Activated CD4-positive, alpha-beta T cell treated with anti-CD3 and anti-CD28 coated beads, Interleukin-2, amount 50 U/mL, for 24 hours (primary cell): ENCODE measurements around the gene TNFRSF18.

ENCODE experiments used
- DNase-seq, 2 donors: peaks; one replicate each; pipeline ENCODE4 v3.0.0-alpha.2; 2020; ENCODE audit warnings: low read depth in 1 of 2, low spot score in 1 of 2

Gene TNFRSF18

DNA sequence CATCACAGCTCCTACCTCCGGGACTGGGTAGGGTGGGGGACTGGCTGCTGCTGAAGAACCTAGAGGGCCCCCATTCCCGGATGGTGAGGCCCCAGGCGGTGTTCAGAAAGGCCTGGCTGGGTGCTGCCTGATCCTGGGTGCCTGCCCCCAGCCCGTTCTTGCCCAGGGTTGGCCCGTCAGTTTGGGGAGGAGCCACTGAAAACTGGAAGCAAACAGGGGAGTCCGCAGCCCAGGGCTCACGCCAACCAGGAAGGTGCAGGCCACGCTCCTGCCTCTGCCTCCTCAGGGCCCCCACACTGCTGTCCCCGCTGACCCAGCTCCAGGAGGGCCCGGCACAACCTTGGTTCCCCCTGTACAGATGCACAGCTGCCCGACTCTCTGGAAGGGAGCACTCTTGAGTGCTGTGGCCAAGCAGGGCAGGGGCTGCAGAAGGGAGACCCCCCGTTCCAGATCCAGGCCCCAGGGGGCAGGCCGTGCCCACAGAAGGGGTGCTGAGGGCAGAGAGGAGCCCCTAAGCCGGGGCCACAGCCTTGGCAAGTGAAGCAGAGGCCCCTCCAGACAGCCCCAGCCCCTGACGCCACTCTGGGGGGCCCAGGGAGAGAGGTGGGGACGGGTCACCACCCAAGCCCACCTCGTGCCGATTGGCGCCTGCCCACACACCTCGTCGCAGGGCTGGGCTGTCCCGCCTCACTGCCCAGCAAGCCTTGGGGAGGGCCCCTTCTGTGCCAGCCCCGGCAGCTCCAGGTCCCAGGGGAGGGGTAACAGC, 34.6 kb upstream of the TNFRSF18 start:
- DNase-seq = no peak

- DNase-seq = no peak
Measured at GRCh38 chr1:1240348-1240732, 33.9 kb upstream of the TNFRSF18 start.

DNA sequence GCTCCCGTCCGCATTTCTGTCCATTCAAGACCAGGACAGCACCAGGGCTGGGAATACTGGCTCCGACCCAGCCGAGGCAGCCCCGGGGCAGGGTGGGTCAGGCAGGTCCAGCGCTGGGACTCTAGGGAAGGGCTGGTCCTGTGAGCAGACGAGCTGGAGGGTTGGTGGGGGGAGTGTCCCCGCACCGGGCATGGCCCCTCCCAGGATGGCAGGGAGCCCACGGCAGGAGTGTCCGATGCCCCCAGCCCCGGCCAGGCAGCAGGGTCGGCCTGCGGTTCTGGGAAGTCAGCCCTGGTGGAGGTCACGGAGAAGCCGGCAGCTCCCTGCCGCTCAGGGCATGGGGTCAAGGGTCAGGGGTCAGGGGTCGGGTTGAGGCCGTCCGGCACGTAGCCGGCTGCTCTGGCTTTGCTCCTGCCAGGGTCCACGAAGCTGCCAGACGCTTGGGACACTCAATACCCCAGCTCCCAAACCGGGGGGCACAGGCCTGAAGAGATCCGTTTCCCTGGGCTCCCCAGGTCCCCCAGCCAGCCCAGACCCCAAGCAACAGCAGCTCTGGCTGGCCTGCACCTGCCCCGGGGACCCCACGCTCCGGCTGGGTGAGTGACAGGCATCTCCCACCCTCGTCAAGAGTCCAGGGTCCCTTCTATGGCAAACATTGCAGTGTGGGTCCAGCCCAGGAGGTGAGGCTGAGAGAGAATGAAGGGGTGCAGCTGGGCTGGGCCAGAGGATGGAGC, 33.4 kb upstream of the TNFRSF18 start:
- no peak for DNase-seq

GRCh38 chr1:1239227-1239613, 32.8 kb upstream of the TNFRSF18 start:
- DNase-seq = no peak

DNA sequence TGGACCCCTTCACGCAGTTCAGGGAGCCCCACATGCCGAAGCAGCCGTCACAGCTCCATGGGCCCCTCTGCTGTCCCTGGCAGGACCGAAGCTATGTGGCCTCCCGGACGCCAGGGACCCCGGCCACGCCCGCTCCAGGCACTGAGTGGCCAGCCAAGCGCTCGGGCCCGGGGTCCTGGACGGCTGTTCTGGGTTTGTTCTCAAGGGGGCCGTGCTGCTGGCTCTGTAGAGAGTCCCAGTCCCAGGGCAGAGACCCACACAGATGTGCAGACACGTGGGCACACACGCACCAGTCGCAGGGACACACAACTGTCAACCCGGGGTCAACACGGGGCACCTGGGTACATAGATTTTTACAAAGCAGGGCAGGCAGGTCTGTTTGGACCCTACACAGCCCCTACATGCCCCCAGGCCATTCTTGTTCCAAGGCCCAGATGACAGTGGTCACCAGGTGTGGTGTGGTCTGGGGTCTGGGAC, 32.3 kb upstream of the TNFRSF18 start:
- no peak for DNase-seq

DNA sequence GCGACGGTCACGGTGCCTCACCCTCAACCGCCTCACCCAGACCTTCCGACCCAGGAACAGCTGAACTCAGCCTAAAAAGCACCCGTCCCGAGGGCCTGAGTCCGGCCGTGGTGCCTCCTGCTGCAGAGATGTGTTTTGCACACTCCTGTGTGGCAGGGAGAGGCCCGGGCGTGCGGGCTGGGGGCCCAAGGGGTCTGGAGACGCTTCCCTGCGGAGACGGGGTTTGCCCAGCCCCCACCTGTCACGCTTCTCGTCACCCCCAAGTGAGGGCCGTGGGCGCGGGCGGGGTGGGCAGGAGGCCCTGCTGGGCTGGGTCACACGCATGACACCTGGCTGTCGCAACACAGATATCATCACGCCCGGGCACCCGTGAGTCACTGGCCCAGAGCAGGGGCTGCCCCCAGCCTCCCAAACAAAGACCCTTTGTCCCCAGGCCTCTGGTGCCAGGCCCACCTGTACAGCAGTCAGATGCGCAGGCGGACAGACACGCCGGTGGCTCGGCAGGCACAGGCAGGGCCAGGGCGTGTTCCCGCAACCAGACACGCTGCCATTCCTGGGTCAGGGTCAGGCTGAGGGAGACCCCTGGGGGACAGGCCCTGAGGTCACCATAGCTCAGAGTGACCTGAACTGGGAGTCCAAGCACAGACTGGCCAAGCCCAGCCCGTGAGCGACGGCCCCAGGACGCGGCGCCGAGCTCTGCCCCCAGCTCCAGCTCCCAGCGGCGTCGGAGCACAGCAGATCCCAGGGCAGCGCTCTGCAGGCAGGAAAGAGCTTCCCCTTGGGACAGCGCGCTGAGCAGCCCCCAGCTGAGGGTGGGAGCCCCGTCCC, 31.7 kb upstream of the TNFRSF18 start:
- DNase-seq = no peak

DNA sequence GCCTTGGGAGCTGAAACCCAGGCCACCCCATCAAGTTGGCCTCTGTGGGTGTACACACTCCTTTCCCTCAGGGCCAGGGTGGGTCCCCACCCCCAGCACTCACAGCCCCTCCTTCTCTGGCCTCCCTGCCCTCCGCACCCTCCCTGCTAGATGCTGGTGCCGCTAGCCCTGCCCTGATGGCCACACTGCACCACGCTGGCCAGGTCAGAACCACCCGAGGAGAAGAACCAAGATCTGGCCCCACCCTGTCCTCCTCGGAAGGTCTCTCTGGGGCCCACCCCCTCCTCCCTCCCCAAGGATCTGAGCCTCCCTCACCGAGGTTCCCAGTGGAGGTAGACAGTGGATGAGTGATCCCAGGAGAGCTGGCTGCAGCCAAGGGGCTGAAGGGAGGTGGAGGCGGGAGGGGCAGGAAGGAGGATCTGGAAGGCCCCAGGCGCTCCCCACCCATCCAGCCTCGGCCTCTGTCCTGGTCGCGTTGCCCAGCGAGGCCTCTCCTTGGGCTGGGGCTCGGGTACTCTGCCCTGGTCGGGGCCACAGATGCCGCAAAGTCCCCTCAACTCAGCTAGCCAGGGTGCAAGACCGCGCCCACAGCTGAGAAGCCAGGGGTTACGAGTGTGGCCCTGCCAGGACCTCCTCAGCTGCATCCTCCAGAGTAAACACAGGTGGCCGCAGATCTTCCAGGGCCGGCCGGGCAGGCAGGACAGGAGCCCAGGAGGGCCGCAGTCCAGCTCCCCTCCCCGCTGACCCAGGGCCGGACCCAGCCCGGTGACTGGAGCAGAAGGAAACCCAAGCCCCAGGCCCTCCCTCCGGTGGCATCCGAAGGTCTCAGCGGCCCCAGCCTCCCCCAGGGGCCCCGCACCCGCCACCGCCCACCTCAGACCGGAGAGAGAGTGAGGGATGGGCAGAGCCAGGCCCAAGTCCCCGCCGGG, 30.8 kb upstream of the TNFRSF18 start:
- DNase-seq = no peak

DNA sequence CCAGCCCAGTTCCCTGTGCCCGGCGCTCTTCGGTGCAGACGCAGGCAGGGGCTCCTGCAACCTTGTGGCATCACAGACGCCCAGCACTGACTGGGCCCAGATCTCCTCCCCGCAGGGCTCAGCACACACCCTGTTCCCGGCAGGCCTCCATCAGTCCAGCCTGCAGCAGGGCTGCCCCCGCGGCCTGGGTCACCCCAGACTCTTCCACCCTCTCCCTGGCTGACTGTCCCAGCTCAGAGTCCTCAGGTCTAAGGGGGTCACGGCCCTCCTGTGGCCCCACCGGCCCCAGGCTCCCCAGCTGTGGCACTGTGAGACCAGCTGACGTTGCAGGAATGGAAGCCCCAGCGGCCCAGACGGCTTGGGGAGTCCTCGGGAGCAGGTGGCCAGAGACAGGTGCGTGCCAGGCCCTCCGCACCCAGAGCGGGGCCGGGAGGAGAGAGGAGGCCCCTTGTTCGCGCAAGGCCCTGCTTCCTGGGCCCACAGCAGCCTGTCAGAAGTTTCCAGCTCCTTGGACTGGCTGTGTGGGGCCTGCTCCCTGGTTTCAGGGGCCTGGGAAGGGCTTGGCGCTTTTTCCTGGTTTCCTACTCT, 29.9 kb upstream of the TNFRSF18 start:
- DNase-seq = no peak

GRCh38 chr1:1235016-1235744, 28.8 kb upstream of the TNFRSF18 start:
- DNase-seq = no peak

DNA sequence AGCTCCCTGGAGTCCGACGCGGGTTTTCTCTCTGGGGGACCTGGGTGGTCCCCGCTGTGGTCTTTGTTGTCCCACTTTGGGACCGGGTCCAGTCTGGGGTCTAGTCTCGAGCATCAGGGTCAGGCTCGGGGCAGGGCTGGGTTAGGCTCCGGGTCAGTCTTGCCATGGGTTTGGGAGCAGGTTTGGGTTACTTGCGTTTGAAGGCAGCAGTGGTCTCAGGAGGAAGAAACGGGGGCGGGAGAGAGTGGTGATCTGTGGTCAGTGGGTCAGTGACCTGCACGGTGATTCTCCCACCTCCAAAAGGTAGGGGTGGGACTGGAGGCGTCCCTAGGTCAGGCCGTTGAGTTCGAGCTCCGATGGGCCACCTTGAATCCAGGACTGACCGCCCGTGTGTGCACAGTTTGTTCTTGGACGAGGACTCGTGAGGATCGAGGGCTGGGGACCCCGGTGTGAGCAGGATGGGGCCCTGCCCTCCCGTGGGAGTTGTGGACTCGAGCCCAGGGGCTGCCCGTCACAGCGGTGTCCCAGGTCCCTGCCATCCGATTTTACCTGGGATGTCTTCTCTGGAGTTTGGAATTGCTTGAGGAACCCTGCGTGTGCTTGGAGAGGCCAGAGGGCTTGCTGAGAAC, 27.9 kb upstream of the TNFRSF18 start:
- DNase-seq = no peak

DNA sequence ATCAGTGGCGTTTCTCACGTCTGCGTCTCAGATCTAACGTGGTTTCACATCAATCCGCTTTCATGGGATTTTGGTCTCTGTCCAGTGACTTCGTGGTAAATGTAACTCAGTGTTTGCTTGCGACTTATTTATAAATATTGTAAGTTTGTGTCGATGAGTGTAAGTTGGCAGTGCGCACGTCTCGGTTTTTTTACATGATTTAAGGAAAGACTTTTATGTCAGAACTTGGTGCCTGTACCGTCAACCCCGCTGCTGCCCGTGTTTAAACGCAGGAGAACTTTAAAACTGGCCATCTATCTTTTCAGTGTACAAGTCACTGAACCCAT, 27.1 kb upstream of the TNFRSF18 start:
- DNase-seq = no peak

- no peak for DNase-seq
Measured at GRCh38 chr1:1232796-1233566, 26.6 kb upstream of the TNFRSF18 start.

DNA sequence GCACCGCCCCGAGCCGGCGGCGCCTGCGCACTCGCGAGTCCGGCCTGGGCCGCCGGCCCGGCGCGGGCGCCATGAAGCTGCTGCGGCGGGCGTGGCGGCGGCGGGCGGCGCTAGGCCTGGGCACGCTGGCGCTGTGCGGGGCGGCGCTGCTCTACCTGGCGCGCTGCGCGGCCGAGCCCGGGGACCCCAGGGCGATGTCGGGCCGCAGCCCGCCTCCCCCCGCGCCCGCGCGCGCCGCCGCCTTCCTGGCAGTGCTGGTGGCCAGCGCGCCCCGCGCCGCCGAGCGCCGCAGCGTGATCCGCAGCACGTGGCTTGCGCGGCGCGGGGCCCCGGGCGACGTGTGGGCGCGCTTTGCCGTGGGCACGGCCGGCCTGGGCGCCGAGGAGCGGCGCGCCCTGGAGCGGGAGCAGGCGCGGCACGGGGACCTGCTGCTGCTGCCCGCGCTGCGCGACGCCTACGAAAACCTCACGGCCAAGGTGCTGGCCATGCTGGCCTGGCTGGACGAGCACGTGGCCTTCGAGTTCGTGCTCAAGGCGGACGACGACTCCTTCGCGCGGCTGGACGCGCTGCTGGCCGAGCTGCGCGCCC, 25.9 kb upstream of the TNFRSF18 start, which contains the start of gene B3GALT6:
B3GALT6 (plus strand) TSS at position 30 of the 588 bp plus-strand sequence; CDS start at position 72, 42 bp downstream.
- DNase-seq = no peak

- DNase-seq = peak; percentile 88 to 94
Measured at GRCh38 chr1:1231400-1232207, 25.2 kb upstream of the TNFRSF18 start, which contains the start of gene SDF4. Gene SDF4 (minus strand): TSS chr1:1232001. CDS start chr1:1228772, 3,229 bp downstream.

DNA sequence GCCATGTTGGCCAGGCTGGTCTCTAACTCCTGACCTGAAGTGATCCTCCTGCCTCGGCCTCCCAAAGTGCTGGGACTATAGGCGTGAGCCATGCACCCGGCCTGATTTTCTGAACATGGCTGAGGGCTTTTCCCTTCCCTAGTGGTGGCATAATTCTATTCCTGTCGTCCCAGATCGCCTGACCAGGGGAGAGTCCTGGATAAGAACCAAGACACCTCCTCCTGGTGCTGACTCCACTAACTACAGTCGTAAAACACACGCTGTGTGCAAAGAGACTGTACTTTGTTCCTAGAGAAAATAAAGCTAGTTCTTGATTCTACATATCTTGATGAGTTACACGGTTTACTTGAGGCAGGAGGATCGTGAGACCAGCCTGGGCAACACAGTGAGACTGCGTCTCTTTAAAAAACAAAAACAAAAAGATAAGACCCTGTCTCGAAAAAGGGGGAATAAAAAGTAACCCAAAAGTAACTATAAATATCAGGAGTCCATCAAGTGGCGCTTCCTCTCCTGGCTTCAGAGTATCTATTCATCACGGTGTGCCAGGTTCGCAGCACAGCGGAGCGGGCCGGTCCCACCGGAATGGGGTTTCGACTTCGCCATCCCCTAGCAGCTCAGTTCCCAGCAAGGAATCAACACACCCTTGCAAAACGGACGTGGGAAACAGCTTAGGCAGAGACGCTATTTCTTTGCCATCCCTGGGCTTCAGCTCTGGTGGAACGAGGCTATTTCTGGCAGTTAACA, 24.4 kb upstream of the TNFRSF18 start:
- no peak for DNase-seq

GRCh38 chr1:1229770-1230169, 23.4 kb upstream of the TNFRSF18 start:
- DNase-seq = no peak
